Measurements from ENCODE around the gene SPAG16. TPM values are rescaled to one million over a fixed set of nuclear protein-coding genes. Genes with fewer than 3 reads are reported as not detected.
"Not testable (repeated sequence)": the region's sequence is repeated elsewhere in the genome, so short reads cannot be mapped to it uniquely, and the experiment has no call there.

Gene SPAG16
- total RNA-seq, 1 donor from 2014 or later = 7.6 TPM

GRCh38 chr2:213989207-213989606 is 704.9 kb downstream of the SPAG16 start:
- H3K36me3 ChIP-seq = no peaks in the 10 kb centered on the region
- H3K9me3 ChIP-seq = no peaks in the 10 kb centered on the region
- intact Hi-C loops (cut with DNase I) = no loop called here
- TF ChIP-seq CTCF (IDR thresholded peaks at IDR 0.05) = no peak
- H3K27ac ChIP-seq = no peak overlapping the region
- DNase-seq (ENCODE audit: low spot score in 2 of 2) = no peak
- no peaks in the 10 kb centered on the region for H3K27me3 ChIP-seq
- no peaks in the 10 kb centered on the region for H3K4me1 ChIP-seq
- no peak overlapping the region for H3K4me3 ChIP-seq

GRCh38 chr2:213991453-213992108 is 707.3 kb downstream of the SPAG16 start:
- Histone ChIP-seq H3K27ac (no peak overlapping the region), H3K4me3 (no peak overlapping the region), H3K27me3 (no peaks in the 10 kb centered on the region), H3K9me3 (no peaks in the 10 kb centered on the region), H3K36me3 (no peaks in the 10 kb centered on the region), H3K4me1 (no peaks in the 10 kb centered on the region)
- intact Hi-C loops (cut with DNase I) = no loop called here
- no peak for TF ChIP-seq CTCF (IDR thresholded peaks at IDR 0.05)
- DNase-seq (ENCODE audit: low spot score in 2 of 2) = no peak

GRCh38 chr2:213995400-213996105 is 711.3 kb downstream of the SPAG16 start:
- no peaks in the 10 kb centered on the region for H3K36me3 ChIP-seq
- no peak overlapping the region for H3K4me3 ChIP-seq
- no peaks in the 10 kb centered on the region for H3K4me1 ChIP-seq
- intact Hi-C loops (cut with DNase I) = no loop called here
- H3K9me3 ChIP-seq = no peaks in the 10 kb centered on the region
- DNase-seq (ENCODE audit: low spot score in 2 of 2) = no peak
- H3K27me3 ChIP-seq = no peaks in the 10 kb centered on the region
- no peak for TF ChIP-seq CTCF (IDR thresholded peaks at IDR 0.05)
- no peak overlapping the region for H3K27ac ChIP-seq

DNA sequence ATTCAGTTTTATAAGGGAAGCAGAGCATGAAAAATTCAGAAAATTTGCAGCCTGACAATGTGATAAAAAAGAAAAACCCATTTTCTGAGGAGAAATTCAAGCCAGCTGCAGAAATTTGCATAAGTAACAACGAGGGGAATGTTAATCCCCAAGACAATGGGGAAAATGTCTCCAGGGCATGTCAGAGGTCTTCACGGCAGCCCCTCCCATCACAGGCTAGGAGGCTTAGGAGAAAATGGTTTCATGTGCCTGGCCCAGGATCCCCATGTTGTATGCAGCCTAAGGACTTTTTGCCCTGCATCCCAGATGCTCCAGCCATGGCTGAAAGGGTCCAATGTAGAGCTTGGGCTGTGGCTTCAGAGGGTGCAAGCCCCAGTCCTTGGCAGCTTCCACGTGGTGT is 714.7 kb downstream of the SPAG16 start:
- H3K36me3 ChIP-seq; intact Hi-C loops (cut with DNase I); DNase-seq (ENCODE audit: low spot score in 2 of 2); H3K9me3 ChIP-seq; H3K27me3 ChIP-seq; H3K4me1 ChIP-seq; H3K27ac ChIP-seq; H3K4me3 ChIP-seq: not testable (repeated sequence)

DNA sequence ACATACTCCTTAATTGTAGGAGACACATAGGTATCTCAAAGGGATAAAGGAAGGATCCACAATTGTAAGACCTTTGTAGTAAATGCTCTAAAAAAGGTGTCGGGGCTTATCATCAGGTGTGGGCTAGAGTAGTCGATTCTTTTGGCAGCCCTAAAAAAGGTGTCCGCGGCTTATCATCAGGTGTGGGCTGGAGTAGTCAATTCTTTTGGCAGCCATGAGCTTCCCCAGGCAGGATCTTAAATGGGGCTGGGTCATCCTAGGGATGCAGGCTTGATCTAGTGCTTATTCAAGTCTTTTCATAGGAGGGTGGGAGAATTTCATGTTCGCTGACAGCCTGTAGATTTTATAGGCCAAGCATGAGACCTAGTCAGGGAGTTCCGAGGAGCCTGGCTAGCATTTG is 720.2 kb downstream of the SPAG16 start:
- Histone ChIP-seq H3K4me3 (no peak overlapping the region), H3K9me3 (no peaks in the 10 kb centered on the region), H3K27me3 (no peaks in the 10 kb centered on the region), H3K27ac (no peak overlapping the region), H3K4me1 (no peaks in the 10 kb centered on the region), H3K36me3 (no peaks in the 10 kb centered on the region)
- intact Hi-C loops (cut with DNase I) = no loop called here
- no peak for TF ChIP-seq CTCF (IDR thresholded peaks at IDR 0.05)
- no peak for DNase-seq (ENCODE audit: low spot score in 2 of 2)

GRCh38 chr2:214005337-214005736 is 721.1 kb downstream of the SPAG16 start:
- H3K27ac ChIP-seq = no peak overlapping the region
- TF ChIP-seq CTCF (IDR thresholded peaks at IDR 0.05) = no peak
- no peaks in the 10 kb centered on the region for H3K36me3 ChIP-seq
- no peaks in the 10 kb centered on the region for H3K4me1 ChIP-seq
- no peak for DNase-seq (ENCODE audit: low spot score in 2 of 2)
- H3K27me3 ChIP-seq = no peaks in the 10 kb centered on the region
- no peaks in the 10 kb centered on the region for H3K9me3 ChIP-seq
- intact Hi-C loops (cut with DNase I) = no loop called here
- no peak overlapping the region for H3K4me3 ChIP-seq
